K562 (cell line): ENCODE measurements around the gene NTN1. TPM values are rescaled to one million over a fixed set of nuclear protein-coding genes. Genes with fewer than 3 reads are reported as not detected.

Experiments
- ATAC-seq: fragments of 200-7000 bp; cut with Tn5 transposase; 3 replicates; pipeline ENCODE4 v1.9.1; 2020; ENCODE audit warnings: moderate library complexity
- BruUV-seq: library from RNA; stranded (reverse); fragments of 400-500 nt; replicated peaks from 2 replicates; lab custom pipeline; 2021; lab: Mats Ljungman, UMichigan
- CTCF ChIA-PET: fragments of 300-600 bp; formaldehyde crosslinking; extraction: SDS; loops from one replicate; lab custom pipeline; 2021; ENCODE audit warnings: low intra/inter-chr PET ratio; lab: Yijun Ruan, JAX
- POLR2A ChIA-PET: fragments of 300-600, 350-650 bp; sonication (Branson Sonifier 250); formaldehyde crosslinking; extraction: SDS; loops from one replicate; lab custom pipeline; 2021; ENCODE audit warnings: antibody characterized with exemption, inconsistent platforms; lab: Yijun Ruan, JAX
- DNase-seq, 4 experiments: peaks; one replicate each; pipeline versions ENCODE4 v3.0.0 to v3.0.0-alpha.2; 2011 to 2018; ENCODE audit warnings: low spot score in 3 of 4, mixed read lengths in 3 of 4; ENCODE audit errors: extremely low read depth in 1 of 4
- FAIRE-seq: peaks from 2 replicates; lab custom pipeline; 2011; peaks lifted over from hg19 to GRCh38; lab: Jason Lieb, UNC
- H2AFZ ChIP-seq: 2 replicates; pipeline ENCODE4 v1.6.0; 2011; ENCODE audit warnings: low read depth, low read length, control low read depth, inconsistent platforms
- H3K27ac ChIP-seq: fragments of 200-600 bp; 3 replicates; pipeline ENCODE4 v1.8.0; 2011; ENCODE audit warnings: low read depth, mild to moderate bottlenecking, control low read depth, inconsistent platforms, low read length, moderate library complexity, mixed read lengths; ENCODE audit errors: extremely low read depth
- H3K27me3 ChIP-seq, 2 experiments: fragments of 300-600 bp in 1 of 2; 2 replicates in 1 of 2; 3 replicates in 1 of 2; pipeline versions ENCODE4 v1.6.0 to v1.8.0; 2011; ENCODE audit warnings: inconsistent platforms in 2 of 2, low read length in 2 of 2, mild to moderate bottlenecking in 1 of 2, mixed read lengths in 1 of 2, moderate library complexity in 1 of 2; ENCODE audit not compliant: control insufficient read depth in 2 of 2, insufficient read depth in 2 of 2
- H3K36me3 ChIP-seq: fragments of 300-600 bp; 3 replicates; pipeline ENCODE4 v1.8.0; 2011; ENCODE audit warnings: mild to moderate bottlenecking, low read length, inconsistent platforms; ENCODE audit not compliant: control insufficient read depth, insufficient read depth
- H3K4me1 ChIP-seq, 2 experiments: fragments of 200-600 bp in 1 of 2; replicated peaks in 1 of 2; 2 replicates in 1 of 2; 3 replicates in 1 of 2; pipeline versions ENCODE4 v1.5.1 to v1.8.0; 2011; ENCODE audit warnings: inconsistent platforms in 2 of 2, low read length in 2 of 2, mild to moderate bottlenecking in 1 of 2, mixed read lengths in 1 of 2, moderate library complexity in 1 of 2; ENCODE audit not compliant: control insufficient read depth in 2 of 2, insufficient read depth in 2 of 2
- H3K4me2 ChIP-seq: 2 replicates; pipeline ENCODE4 v1.6.1; 2011; ENCODE audit warnings: low read length, control low read depth, inconsistent platforms, mixed read lengths; ENCODE audit not compliant: insufficient read depth
- H3K4me3 ChIP-seq: fragments of 200-600 bp; sonication (generic), shearing (Covaris generic); 2 replicates; pipeline ENCODE4 v1.5.1; 2016; ENCODE audit warnings: control low read depth, inconsistent platforms
- H3K79me2 ChIP-seq: fragments of 200-600 bp; 3 replicates; pipeline ENCODE4 v1.8.0; 2011; ENCODE audit warnings: low read length, inconsistent platforms; ENCODE audit not compliant: control insufficient read depth, insufficient read depth
- H3K9ac ChIP-seq, 2 experiments: 2 replicates each; pipeline versions ENCODE4 v1.6.0 to v1.6.1; 2011; ENCODE audit warnings: low read depth in 2 of 2, low read length in 2 of 2, control low read depth in 1 of 2, inconsistent platforms in 1 of 2, mild to moderate bottlenecking in 1 of 2, mixed read lengths in 1 of 2; ENCODE audit not compliant: insufficient read depth in 1 of 2
- H3K9me1 ChIP-seq: one replicate; pipeline ENCODE4 v1.6.0; 2011; ENCODE audit warnings: inconsistent platforms, mild to moderate bottlenecking, low read length, moderate library complexity; ENCODE audit not compliant: control insufficient read depth, insufficient read depth
- H3K9me3 ChIP-seq: replicated peaks from 2 replicates; pipeline ENCODE4 v1.5.1; 2011; ENCODE audit warnings: low read depth, low read length, inconsistent platforms; ENCODE audit not compliant: control insufficient read depth, insufficient read depth
- H4K20me1 ChIP-seq: replicated peaks from 2 replicates; pipeline ENCODE4 v1.6.1; 2011; ENCODE audit warnings: low read length, inconsistent platforms, mixed read lengths; ENCODE audit not compliant: control insufficient read depth, insufficient read depth
- DDX20 ChIP-seq: fragments of 450-650 bp; IDR thresholded peaks from 2 replicates; pipeline ENCODE4 v1.6.1; 2016; ENCODE audit warnings: missing genetic modification characterization, low read depth, mild to moderate bottlenecking, missing compliant biosample characterization, moderate library complexity
- ETV6 ChIP-seq, 3 experiments: fragments of 150-350 bp in 1 of 3; sonication (generic) in 1 of 3; formaldehyde crosslinking in 1 of 3; IDR thresholded peaks; 2 replicates each; pipeline versions ENCODE4 v1.6.1 to v1.8.0; 2014 to 2022; ENCODE audit warnings: borderline replicate concordance in 2 of 3, low read depth in 2 of 3, antibody characterized with exemption in 1 of 3, low read length in 1 of 3, mild to moderate bottlenecking in 1 of 3, missing genetic modification reagents in 1 of 3
- GABPA ChIP-seq: fragments of 200-800 bp; sonication (Bioruptor generic); conservative IDR thresholded peaks from 2 replicates; pipeline ENCODE4 v1.6.1; 2016; ENCODE audit warnings: low read depth, missing genetic modification characterization, missing compliant biosample characterization
- HNRNPL ChIP-seq: fragments of 200-400 bp; formaldehyde crosslinking; IDR thresholded peaks from 2 replicates; pipeline ENCODE4 v1.6.1; 2017; ENCODE audit warnings: low read depth, mild to moderate bottlenecking, low read length
- L3MBTL2 ChIP-seq: fragments of 450-650 bp; IDR thresholded peaks from 2 replicates; pipeline ENCODE4 v1.6.1; 2016; ENCODE audit warnings: mild to moderate bottlenecking, moderate library complexity
- MAX ChIP-seq: sonication (generic); formaldehyde crosslinking; IDR thresholded peaks from 2 replicates; pipeline ENCODE4 v1.9.0; 2022; ENCODE audit warnings: mild to moderate bottlenecking, missing genetic modification reagents
- MNT ChIP-seq, 2 experiments: fragments of 450-650 bp; conservative IDR thresholded peaks; 2 replicates each; pipeline ENCODE4 v1.6.1; 2017; ENCODE audit warnings: mild to moderate bottlenecking in 2 of 2, moderate library complexity in 2 of 2
- RUNX1 ChIP-seq: sonication (generic); IDR thresholded peaks from 2 replicates; pipeline ENCODE4 v1.6.1; 2016; ENCODE audit warnings: antibody characterized with exemption, low read depth
- TCFL5 ChIP-seq: fragments of 250-450 bp; sonication (Bioruptor Pico); conservative IDR thresholded peaks from 2 replicates; pipeline ENCODE4 v1.6.1; 2021; ENCODE audit warnings: mild to moderate bottlenecking, moderate library complexity, matching md5 sums
- XRCC5 ChIP-seq: fragments of 200-400 bp; formaldehyde crosslinking; IDR thresholded peaks from 2 replicates; pipeline ENCODE4 v1.6.1; 2017; ENCODE audit warnings: low read depth, mild to moderate bottlenecking, low read length
- ZBTB17 ChIP-seq: fragments of 450-650 bp; formaldehyde crosslinking; IDR thresholded peaks from 2 replicates; pipeline ENCODE4 v1.4.0; 2020; ENCODE audit warnings: mild to moderate bottlenecking
- ZFX ChIP-seq: sonication (generic); formaldehyde crosslinking; IDR thresholded peaks from 2 replicates; pipeline ENCODE4 v1.8.0; 2022; ENCODE audit warnings: mild to moderate bottlenecking, missing genetic modification reagents, moderate library complexity
- ZNF224 ChIP-seq: sonication (generic); formaldehyde crosslinking; IDR thresholded peaks from 2 replicates; pipeline ENCODE4 v1.8.0; 2022; ENCODE audit warnings: mild to moderate bottlenecking, missing genetic modification reagents
- ZNF644 ChIP-seq: fragments of 200-800 bp; sonication (Bioruptor generic); IDR thresholded peaks from 2 replicates; pipeline ENCODE4 v1.6.1; 2016; ENCODE audit warnings: low read depth, missing genetic modification characterization, missing compliant biosample characterization
- WGBS: fragments of 100-300 bp; shearing (Covaris generic); methylation state at CpG from one replicate; pipeline ENCODE4 v1.1.6; 2016; ENCODE audit warnings: low coverage, mixed read lengths; ENCODE audit not compliant: insufficient coverage; ENCODE audit errors: missing lambda C conversion rate; 5-methylcytosine and 5-hydroxymethylcytosine counted together
- in situ Hi-C: fragments of 300-500 bp; cut with MboI; formaldehyde crosslinking; loops from 4 replicates; pipeline ENCODE4 v1.15.0; 2018; ENCODE audit warnings: inconsistent platforms, mixed read lengths
- intact Hi-C: fragments of 100-400 bp; cut with micrococcal nuclease; formaldehyde crosslinking; loops from 2 replicates; pipeline ENCODE4 v1.14.2; 2022
- polyA plus RNA-seq, 8 experiments: library from polyadenylated mRNA; depleted of rRNA in 4 of 8; stranded (reverse) in 5 of 8; unstranded in 3 of 8; fragments of >200 nt; fragmentation: Nextera tagmentation in 2 of 8; fragmentation: Illumina TruSeq in 1 of 8; extraction: Ambion mirVana in 2 of 8; extraction: Trizol in 1 of 8; gene quantifications; 2 replicates each; pipeline versions ENCODE4 v1.2.1 to v1.2.3, GENCODE V29; 2011 to 2014; ENCODE audit warnings: inconsistent platforms in 1 of 8, missing spikeins in 1 of 8
- total RNA-seq, 7 experiments: library from RNA; depleted of rRNA in 6 of 7; stranded (reverse); fragments of >200 nt in 6 of 7; fragmentation: Illumina TruSeq in 2 of 7; extraction: Trizol in 2 of 7; gene quantifications; 2 replicates each; pipeline versions ENCODE4 v1.2.1 to v1.2.3, GENCODE V29; 2011 to 2021; ENCODE audit warnings: low replicate concordance in 1 of 7
- TF ChIP-seq, protein P1 (sequence below): sonication (generic); formaldehyde crosslinking; IDR thresholded peaks from 2 replicates; pipeline ENCODE4 v1.8.1; 2023; ENCODE audit warnings: mild to moderate bottlenecking, missing genetic modification reagents

NTN1 gene
- total and polyA plus RNA-seq, 9 of the 15 experiments (the other 6 are each of a cell fraction or from before 2014, with no cell fraction given), result 0.02 TPM; not detected in 8

DNA sequence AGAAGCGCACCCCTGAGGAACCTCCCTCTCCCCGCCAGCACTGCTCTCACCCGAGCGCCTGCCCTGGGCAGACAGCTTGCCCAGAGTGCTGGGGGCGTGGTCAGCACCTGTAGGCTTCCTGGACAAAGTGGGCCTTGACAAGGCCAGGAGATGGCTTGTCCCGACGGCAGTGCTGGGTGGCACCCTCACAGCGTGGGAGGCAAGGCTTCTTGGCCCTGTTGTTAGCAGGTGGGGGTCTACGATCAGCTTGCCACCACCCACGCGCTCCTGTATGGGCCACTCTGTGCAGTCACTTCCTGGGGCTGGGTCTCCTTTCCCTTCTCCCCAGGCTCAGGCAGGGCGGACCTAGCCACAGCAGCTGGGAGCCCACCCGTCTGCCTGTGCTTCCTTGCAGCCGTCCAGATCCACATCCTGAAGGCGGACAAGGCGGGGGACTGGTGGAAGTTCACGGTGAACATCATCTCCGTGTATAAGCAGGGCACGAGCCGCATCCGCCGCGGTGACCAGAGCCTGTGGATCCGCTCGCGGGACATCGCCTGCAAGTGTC, 218.0 kb downstream of the NTN1 start (continued):
- TF ChIP-seq MNT (conservative IDR thresholded peaks at IDR 0.05) (no peak), RUNX1 (no peak), ZNF644 (tag) (no peak), HNRNPL (no peak), XRCC5 (no peak), DDX20 (tag) (no peak), ZNF224 (CRISPR knock-in tag) (no peak)

- in situ Hi-C loops (no loop called here), intact Hi-C loops (no loop called here)
- no peaks in the 10 kb centered on the region for H3K9me1 ChIP-seq
- H3K36me3 ChIP-seq, result no peaks in the 10 kb centered on the region
- 0 out of 2 replicates have a peak, but pooled peaks cover 5% of the 10 kb centered on the region for H4K20me1 ChIP-seq
- no peaks in the 10 kb centered on the region for H3K9me3 ChIP-seq
- whole genome bisulfite sequencing, result 3% methylated on average over 6 of the region's 84 CpGs
- no peak for FAIRE-seq
- H3K4me3 ChIP-seq, result peak overlapping the region; percentile 33
- POLR2A ChIA-PET, result interaction anchor here (1.0 kb wide), 1 partner anchor 63 kb away, joined by 3 read pairs; no protein-coding TSS in a partner anchor
- H3K27me3 ChIP-seq, result peaks cover 0 to 19% of the 10 kb centered on the region in 2 experiments; a peak in 2 of 5 replicates
- H3K9ac ChIP-seq, result peak overlapping the region in 1 of 2 experiments; percentile 82; a peak in 2 of 4 replicates
- no peaks in the 10 kb centered on the region for H3K79me2 ChIP-seq
- BruUV-seq, result no TSS peak
- CTCF ChIA-PET, result no interaction called here
- peak; percentile 60 to 96 (median 94) for DNase-seq
- no peak overlapping the region for H3K27ac ChIP-seq
- H3K4me2 ChIP-seq, result peak overlapping the region; percentile 52
- H3K4me1 ChIP-seq, result peaks cover 0 to 20% of the 10 kb centered on the region in 2 experiments; a peak in 2 of 5 replicates
- peak; percentile 94 for ATAC-seq
- peak overlapping the region; percentile 66 for H2AFZ ChIP-seq
- TF ChIP-seq GABPA (tag) (no peak), ZFX (peak; percentile 33; the same call in 1 of the 2 replicates), ETV6 (IDR thresholded peaks at IDR 0.05; ENCODE audit: borderline replicate concordance in 1 of 2, low read depth in 2 of 2, low read length in 1 of 2) (no peak), ETV6 (CRISPR knock-in tag; IDR thresholded peaks at IDR 0.05; ENCODE audit: borderline replicate concordance) (no peak), L3MBTL2 (peak; percentile 29; the same call in 1 of the 2 replicates), ZBTB17 (CRISPR knock-in tag) (no peak), TCFL5 (CRISPR knock-in tag) (no peak), MAX (CRISPR knock-in tag) (no peak; the same call in 1 of the 2 replicates)
- TF ChIP-seq, protein P1, sequence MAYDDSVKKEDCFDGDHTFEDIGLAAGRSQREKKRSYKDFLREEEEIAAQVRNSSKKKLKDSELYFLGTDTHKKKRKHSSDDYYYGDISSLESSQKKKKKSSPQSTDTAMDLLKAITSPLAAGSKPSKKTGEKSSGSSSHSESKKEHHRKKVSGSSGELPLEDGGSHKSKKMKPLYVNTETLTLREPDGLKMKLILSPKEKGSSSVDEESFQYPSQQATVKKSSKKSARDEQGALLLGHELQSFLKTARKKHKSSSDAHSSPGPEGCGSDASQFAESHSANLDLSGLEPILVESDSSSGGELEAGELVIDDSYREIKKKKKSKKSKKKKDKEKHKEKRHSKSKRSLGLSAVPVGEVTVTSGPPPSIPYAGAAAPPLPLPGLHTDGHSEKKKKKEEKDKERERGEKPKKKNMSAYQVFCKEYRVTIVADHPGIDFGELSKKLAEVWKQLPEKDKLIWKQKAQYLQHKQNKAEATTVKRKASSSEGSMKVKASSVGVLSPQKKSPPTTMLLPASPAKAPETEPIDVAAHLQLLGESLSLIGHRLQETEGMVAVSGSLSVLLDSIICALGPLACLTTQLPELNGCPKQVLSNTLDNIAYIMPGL (CRISPR knock-in tag), result no peak
These were observed 218.7 kb downstream of the NTN1 start for GRCh38 chr17:9239793-9240658.
